Suppressor macrophage treated with lipopolysaccharide for 4 hours (primary cell): ENCODE measurements around the gene ANXA1.
"Not testable (repeated sequence)": the region's sequence is repeated elsewhere in the genome, so short reads cannot be mapped to it uniquely, and the experiment has no call there.

ENCODE experiments used
- DNase-seq: peaks from one replicate; pipeline ENCODE4 v3.0.0-alpha.2; 2020

ANXA1 gene

GRCh38 chr9:73170185-73170957 is 18.7 kb downstream of the ANXA1 start:
- DNase-seq, result no peak

- DNase-seq, result no peak
These were observed 21.2 kb downstream of the ANXA1 start for GRCh38 chr9:73172901-73173215.

- DNase-seq, result no peak
These were observed 22.1 kb downstream of the ANXA1 start for GRCh38 chr9:73173557-73174329.

- DNase-seq, result no peak
These were observed 22.8 kb downstream of the ANXA1 start for GRCh38 chr9:73174330-73174980.

- no peak for DNase-seq
These were observed 24.8 kb downstream of the ANXA1 start for GRCh38 chr9:73176450-73176875.

- peak; percentile 23 for DNase-seq
These were observed 26.4 kb downstream of the ANXA1 start for GRCh38 chr9:73178044-73178443.

- DNase-seq, result peak; percentile 25
These were observed 27.9 kb downstream of the ANXA1 start for GRCh38 chr9:73179589-73179988.

- DNase-seq, result no peak
These were observed 28.7 kb downstream of the ANXA1 start for GRCh38 chr9:73180403-73180802.

- DNase-seq, result no peak
These were observed 31.3 kb downstream of the ANXA1 start for GRCh38 chr9:73182928-73183327.

GRCh38 chr9:73183428-73183827 is 31.8 kb downstream of the ANXA1 start:
- no peak for DNase-seq

GRCh38 chr9:73183917-73184861 is 32.5 kb downstream of the ANXA1 start:
- DNase-seq, result peak; percentile 74

GRCh38 chr9:73191109-73191508 is 39.4 kb downstream of the ANXA1 start:
- DNase-seq, result not testable (repeated sequence)

GRCh38 chr9:73194284-73194683 is 42.6 kb downstream of the ANXA1 start:
- no peak for DNase-seq

GRCh38 chr9:73199448-73199847 is 47.8 kb downstream of the ANXA1 start:
- no peak for DNase-seq

- DNase-seq, result no peak
These were observed 48.2 kb downstream of the ANXA1 start for GRCh38 chr9:73199886-73200285.

GRCh38 chr9:73200694-73201452 is 49.2 kb downstream of the ANXA1 start:
- DNase-seq, result peak; percentile 74

GRCh38 chr9:73202980-73203379 is 51.3 kb downstream of the ANXA1 start:
- peak; percentile 21 for DNase-seq

GRCh38 chr9:73204936-73205335 is 53.3 kb downstream of the ANXA1 start:
- no peak for DNase-seq

GRCh38 chr9:73206851-73207250 is 55.2 kb downstream of the ANXA1 start:
- DNase-seq, result peak; percentile 9

- no peak for DNase-seq
These were observed 59.4 kb downstream of the ANXA1 start for GRCh38 chr9:73210886-73211666.

- DNase-seq, result no peak
These were observed 61.6 kb downstream of the ANXA1 start for GRCh38 chr9:73213300-73213699.
